VCaP (cell line): ENCODE measurements around the gene JDP2.

Experiments used
- H3K27ac ChIP-seq: fragments of 450-650 bp; 2 replicates; pipeline ENCODE4 v1.5.1; 2017
- CTCF ChIP-seq: fragments of 450-650 bp; conservative IDR thresholded peaks from 2 replicates; pipeline ENCODE4 v1.5.1; 2017; ENCODE audit warnings: mild to moderate bottlenecking, moderate library complexity

The JDP2 gene

DNA sequence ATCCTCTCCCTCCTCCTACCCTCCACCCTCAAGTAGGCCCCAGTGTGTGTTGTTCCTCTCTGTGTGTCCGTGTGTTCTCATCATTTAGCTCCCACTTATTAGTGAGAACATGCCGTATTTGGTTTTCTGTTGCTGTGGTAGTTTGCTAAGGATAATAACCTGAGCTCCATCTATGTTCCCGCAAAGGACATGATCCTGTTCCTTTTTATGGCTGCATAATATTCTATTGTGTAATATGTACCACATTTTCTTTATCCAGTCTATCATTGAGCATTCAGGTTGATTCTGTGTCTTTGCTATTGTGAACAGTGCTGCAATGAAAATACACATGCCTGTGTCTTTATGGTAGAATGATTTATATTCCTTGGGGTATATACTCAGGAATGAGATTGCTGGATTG lies 30.5 kb downstream of the JDP2 start:
- H3K27ac ChIP-seq: no peak overlapping the region
- TF ChIP-seq CTCF: no peak

DNA sequence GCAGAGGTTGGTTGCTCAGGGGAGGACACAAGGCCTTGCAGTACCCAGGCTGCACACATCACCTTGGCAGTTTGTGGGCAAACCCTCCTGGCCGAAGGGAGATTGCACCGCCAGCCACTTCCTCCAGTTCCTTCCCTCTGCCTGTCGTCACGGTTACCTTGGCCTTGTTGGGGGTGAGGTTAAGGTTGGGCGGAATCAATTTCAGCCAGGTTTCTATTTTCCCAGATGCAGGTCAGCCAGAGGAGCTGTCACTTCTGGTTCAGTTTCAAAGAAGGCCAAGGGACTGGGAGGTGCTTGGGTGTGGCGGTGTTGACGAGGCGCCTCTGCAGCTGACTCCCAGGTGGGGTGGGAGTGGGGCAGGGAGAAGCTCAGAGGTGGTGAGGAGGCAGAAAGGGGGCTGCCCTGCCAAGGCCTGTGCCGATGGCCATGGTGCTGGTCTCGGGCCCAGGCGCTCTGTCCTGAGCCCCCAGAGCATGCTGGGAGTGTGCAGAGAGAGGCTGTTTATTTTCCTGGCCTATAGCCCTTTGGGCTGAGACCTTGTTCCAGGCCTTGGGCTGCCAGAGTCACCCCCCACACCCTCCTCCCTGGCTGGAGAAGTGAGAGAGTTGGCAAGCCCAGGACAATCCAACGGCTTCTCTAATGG lies 31.4 kb downstream of the JDP2 start:
- TF ChIP-seq CTCF: no peak
- no peak overlapping the region for H3K27ac ChIP-seq

DNA sequence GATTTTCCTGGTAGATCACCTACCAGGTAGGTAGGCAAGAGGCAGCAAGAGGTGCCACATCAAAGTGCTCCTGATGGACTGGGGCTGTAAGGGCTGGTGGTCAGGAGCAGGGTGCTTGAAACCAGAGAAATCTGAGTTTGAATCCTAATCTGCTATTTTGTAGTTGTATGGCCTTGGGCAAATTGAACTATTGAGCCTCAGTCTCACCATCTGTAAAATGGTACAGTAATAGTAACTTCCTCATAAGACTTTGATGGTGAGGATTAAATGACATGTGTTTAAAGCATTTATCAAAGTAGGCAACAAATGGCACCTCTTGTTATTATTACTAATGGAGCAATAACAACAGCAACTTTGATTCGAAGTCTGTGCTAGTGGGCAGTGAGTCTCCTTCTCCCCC lies 32.0 kb downstream of the JDP2 start:
- TF ChIP-seq CTCF: no peak
- no peak overlapping the region for H3K27ac ChIP-seq

DNA sequence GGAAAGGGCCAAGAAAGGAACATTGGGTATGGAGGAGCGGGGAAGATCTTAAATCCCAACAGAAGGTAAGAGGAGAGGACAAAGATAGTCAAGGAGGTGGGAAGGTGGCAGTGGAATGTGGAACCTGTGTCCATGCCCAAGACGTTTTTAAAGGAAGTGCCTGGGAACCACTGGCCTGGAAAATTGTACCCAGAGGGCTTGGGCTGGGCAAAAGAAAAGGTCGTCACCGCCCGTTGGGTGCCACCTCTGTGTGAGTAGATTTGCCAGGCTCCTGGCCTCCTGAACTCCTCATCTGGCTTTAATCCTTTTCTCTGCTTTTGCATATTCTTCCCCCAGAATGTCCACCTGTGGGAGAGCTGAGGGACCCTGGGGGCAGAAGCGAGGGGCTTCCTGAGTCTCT lies 32.6 kb downstream of the JDP2 start:
- no peak overlapping the region for H3K27ac ChIP-seq
- TF ChIP-seq CTCF: no peak

DNA sequence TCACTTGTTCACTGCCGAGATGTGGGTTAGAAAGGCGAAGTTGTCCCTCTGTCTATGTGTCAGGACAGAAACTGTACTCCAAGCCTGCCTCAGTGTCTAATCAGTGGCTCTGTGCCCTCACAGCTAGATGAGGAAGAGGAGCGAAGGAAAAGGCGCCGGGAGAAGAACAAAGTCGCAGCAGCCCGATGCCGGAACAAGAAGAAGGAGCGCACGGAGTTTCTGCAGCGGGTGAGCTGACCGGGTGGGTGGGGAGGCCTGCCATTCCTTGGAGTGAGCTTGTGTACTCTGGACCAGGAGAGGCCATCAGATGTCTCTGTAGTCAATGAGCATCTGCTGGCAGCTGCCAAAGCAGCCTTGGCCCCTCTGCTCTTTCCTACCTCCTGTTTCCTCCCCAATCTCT lies 33.5 kb downstream of the JDP2 start:
- peak overlapping the region; percentile 42 for H3K27ac ChIP-seq
- TF ChIP-seq CTCF: no peak

- no peak for TF ChIP-seq CTCF
- H3K27ac ChIP-seq: peak overlapping the region; percentile 42
These were observed 34.0 kb downstream of the JDP2 start for GRCh38 chr14:75461755-75462349.

DNA sequence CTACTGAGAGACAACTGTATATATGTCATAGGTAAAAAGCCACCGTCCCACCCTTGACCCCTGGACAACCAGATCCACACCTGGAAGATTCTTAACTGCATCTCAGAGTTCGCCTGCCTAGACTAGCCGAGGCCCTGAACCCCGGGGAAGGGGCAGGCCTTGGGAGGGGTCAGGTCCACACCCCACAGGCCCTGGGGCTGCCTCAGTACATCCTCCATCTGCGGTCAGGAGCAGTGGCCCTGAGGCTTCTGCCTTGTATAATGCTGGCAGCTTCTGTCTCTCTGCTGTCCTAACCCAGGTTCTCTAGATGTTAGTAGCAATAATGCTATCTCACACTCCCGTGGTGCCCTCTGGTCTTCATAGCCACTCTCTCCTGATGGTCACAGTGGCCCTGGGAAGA lies 36.8 kb downstream of the JDP2 start:
- no peak for TF ChIP-seq CTCF
- no peak overlapping the region for H3K27ac ChIP-seq
